ENCODE data around the gene VTI1A. TPM values are rescaled to one million over a fixed set of nuclear protein-coding genes. Genes with fewer than 3 reads are reported as not detected.

Gene VTI1A
- total and polyA plus RNA-seq, 2 experiments from 2014 or later = 26.8 to 31.0 TPM

- no peak for TF ChIP-seq ZNF462 (CRISPR knock-in tag; IDR thresholded peaks at IDR 0.05)
- TF ChIP-seq ETS1 (IDR thresholded peaks at IDR 0.05) = no peak
- TF ChIP-seq STAT1 (IDR thresholded peaks at IDR 0.05; ENCODE audit: unreplicated experiment) = no peak
- no peak for TF ChIP-seq NANOG (IDR thresholded peaks at IDR 0.05; ENCODE audit: borderline replicate concordance)
Observed at GRCh38 chr10:112531421-112531820, 84.4 kb downstream of the VTI1A start (continued).

GRCh38 chr10:112532189-112532588 is 85.2 kb downstream of the VTI1A start:
- no peak overlapping the region for H3K27ac Mint-ChIP-seq
- H3K4me1 Mint-ChIP-seq = peaks cover 12% of the 10 kb centered on the region
- peaks cover 2% of the 10 kb centered on the region for H3K27me3 Mint-ChIP-seq (ENCODE audit: insufficient read depth, low read depth, poor library complexity)
- Histone ChIP-seq H3K36me3 (ENCODE audit: insufficient read depth) (no peaks in the 10 kb centered on the region), H3K27me3 (ENCODE audit: insufficient read depth) (no peaks in the 10 kb centered on the region), H3K4me1 (ENCODE audit: insufficient read depth) (peaks cover 2% of the 10 kb centered on the region; the same call in 1 of the 2 replicates), H3K79me2 (replicated peaks; ENCODE audit: insufficient read depth) (no peaks in the 10 kb centered on the region), H3K4me2 (no peak overlapping the region), H2AFZ (no peak overlapping the region), H4K20me1 (replicated peaks; ENCODE audit: insufficient read depth) (no peaks in the 10 kb centered on the region), H3F3A (replicated peaks; ENCODE audit: low read depth) (no peaks in the 10 kb centered on the region), H3K4me3 (no peak overlapping the region), H3K27ac (ENCODE audit: low read depth) (no peak overlapping the region; the same call in 1 of the 2 replicates), H3K9me2 (ENCODE audit: insufficient read depth) (no peaks in the 10 kb centered on the region)
- H3K4me3 Mint-ChIP-seq = no peak overlapping the region
- DNase-seq (ENCODE audit: low spot score) (no peak), ATAC-seq (no peak)
- H3K36me3 Mint-ChIP-seq (ENCODE audit: low read depth) = no peaks in the 10 kb centered on the region
- no peaks in the 10 kb centered on the region for H3K9me3 Mint-ChIP-seq
- TF ChIP-seq REST (IDR thresholded peaks at IDR 0.05; ENCODE audit: unreplicated experiment) = no peak
- no peak for TF ChIP-seq EZH2 (IDR thresholded peaks at IDR 0.05; ENCODE audit: low read depth, unreplicated experiment)
